GM19463 (cell line): Measurements from ENCODE around the gene CCR5.

Experiments used
- ATAC-seq: cut with Tn5 transposase; IDR thresholded peaks from one replicate; pipeline ENCODE4 v1.9.1; 2021; ENCODE audit warnings: mild to moderate bottlenecking, moderate library complexity; ENCODE audit not compliant: unreplicated experiment

Gene CCR5

GRCh38 chr3:46358466-46358865, 12.3 kb upstream of the CCR5 start:
- no peak for ATAC-seq

- peak; percentile 77 for ATAC-seq
Observed at GRCh38 chr3:46359733-46360493, 10.8 kb upstream of the CCR5 start.

DNA sequence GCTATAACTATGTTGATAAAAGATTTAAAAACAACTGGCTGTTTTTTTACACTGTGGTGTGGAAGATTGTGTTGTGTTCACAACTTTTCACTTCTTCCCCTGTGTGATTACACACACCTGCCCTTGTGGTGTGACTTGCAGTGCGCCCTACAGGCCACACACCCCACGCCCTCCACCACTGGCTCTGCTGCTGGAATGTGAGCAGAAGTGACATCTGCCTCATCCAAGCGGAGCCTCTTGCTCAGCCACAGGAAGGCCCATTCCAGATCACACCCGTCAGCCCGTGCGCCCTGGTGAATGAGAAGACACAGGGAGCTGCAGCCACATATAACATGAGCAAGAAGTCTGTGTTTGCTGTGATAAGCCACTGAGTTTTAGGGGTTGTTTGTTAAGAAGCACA, 9.8 kb upstream of the CCR5 start:
- no peak for ATAC-seq

- no peak for ATAC-seq
Observed at GRCh38 chr3:46361408-46362283, 9.1 kb upstream of the CCR5 start.

- ATAC-seq, result no peak
Observed at GRCh38 chr3:46365041-46365440, 5.7 kb upstream of the CCR5 start.

GRCh38 chr3:46365737-46366524, 4.8 kb upstream of the CCR5 start:
- no peak for ATAC-seq

- no peak for ATAC-seq
Observed at GRCh38 chr3:46367811-46368210, 2.9 kb upstream of the CCR5 start.

GRCh38 chr3:46368569-46368968, 2.2 kb upstream of the CCR5 start:
- no peak for ATAC-seq

DNA sequence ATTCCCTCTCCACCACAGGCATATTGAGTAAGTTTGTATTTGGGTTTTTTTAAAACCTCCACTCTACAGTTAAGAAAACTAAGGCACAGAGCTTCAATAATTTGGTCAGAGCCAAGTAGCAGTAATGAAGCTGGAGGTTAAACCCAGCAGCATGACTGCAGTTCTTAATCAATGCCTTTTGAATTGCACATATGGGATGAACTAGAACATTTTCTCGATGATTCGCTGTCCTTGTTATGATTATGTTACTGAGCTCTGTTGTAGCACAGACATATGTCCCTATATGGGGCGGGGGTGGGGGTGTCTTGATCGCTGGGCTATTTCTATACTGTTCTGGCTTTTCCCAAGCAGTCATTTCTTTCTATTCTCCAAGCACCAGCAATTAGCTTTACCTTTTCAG, 1.6 kb upstream of the CCR5 start:
- ATAC-seq, result no peak

DNA sequence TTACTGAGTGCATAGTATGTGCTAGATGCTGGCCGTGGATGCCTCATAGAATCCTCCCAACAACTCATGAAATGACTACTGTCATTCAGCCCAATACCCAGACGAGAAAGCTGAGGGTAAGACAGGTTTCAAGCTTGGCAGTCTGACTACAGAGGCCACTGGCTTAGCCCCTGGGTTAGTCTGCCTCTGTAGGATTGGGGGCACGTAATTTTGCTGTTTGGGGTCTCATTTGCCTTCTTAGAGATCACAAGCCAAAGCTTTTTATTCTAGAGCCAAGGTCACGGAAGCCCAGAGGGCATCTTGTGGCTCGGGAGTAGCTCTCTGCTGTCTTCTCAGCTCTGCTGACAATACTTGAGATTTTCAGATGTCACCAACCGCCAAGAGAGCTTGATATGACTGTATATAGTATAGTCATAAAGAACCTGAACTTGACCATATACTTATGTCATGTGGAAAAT, 1.0 kb upstream of the CCR5 start:
- peak; percentile 71 for ATAC-seq

DNA sequence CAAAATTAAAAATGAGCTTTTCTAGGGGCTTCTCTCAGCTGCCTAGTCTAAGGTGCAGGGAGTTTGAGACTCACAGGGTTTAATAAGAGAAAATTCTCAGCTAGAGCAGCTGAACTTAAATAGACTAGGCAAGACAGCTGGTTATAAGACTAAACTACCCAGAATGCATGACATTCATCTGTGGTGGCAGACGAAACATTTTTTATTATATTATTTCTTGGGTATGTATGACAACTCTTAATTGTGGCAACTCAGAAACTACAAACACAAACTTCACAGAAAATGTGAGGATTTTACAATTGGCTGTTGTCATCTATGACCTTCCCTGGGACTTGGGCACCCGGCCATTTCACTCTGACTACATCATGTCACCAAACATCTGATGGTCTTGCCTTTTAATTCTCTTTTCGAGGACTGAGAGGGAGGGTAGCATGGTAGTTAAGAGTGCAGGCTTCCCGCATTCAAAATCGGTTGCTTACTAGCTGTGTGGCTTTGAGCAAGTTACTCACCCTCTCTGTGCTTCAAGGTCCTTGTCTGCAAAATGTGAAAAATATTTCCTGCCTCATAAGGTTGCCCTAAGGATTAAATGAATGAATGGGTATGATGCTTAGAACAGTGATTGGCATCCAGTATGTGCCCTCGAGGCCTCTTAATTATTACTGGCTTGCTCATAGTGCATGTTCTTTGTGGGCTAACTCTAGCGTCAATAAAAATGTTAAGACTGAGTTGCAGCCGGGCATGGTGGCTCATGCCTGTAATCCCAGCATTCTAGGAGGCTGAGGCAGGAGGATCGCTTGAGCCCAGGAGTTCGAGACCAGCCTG, 984 bp downstream of the CCR5 start:
- ATAC-seq, result no peak

GRCh38 chr3:46372492-46373359, 2.0 kb downstream of the CCR5 start:
- no peak for ATAC-seq

- no peak for ATAC-seq
Observed at GRCh38 chr3:46374755-46375154, 4.0 kb downstream of the CCR5 start.

DNA sequence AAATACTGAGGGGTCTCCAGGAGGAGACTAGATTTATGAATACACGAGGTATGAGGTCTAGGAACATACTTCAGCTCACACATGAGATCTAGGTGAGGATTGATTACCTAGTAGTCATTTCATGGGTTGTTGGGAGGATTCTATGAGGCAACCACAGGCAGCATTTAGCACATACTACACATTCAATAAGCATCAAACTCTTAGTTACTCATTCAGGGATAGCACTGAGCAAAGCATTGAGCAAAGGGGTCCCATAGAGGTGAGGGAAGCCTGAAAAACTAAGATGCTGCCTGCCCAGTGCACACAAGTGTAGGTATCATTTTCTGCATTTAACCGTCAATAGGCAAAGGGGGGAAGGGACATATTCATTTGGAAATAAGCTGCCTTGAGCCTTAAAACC, 4.5 kb downstream of the CCR5 start:
- ATAC-seq, result no peak

- ATAC-seq, result no peak
Observed at GRCh38 chr3:46375814-46376213, 5.1 kb downstream of the CCR5 start.

GRCh38 chr3:46378426-46378942, 7.7 kb downstream of the CCR5 start:
- ATAC-seq, result no peak

DNA sequence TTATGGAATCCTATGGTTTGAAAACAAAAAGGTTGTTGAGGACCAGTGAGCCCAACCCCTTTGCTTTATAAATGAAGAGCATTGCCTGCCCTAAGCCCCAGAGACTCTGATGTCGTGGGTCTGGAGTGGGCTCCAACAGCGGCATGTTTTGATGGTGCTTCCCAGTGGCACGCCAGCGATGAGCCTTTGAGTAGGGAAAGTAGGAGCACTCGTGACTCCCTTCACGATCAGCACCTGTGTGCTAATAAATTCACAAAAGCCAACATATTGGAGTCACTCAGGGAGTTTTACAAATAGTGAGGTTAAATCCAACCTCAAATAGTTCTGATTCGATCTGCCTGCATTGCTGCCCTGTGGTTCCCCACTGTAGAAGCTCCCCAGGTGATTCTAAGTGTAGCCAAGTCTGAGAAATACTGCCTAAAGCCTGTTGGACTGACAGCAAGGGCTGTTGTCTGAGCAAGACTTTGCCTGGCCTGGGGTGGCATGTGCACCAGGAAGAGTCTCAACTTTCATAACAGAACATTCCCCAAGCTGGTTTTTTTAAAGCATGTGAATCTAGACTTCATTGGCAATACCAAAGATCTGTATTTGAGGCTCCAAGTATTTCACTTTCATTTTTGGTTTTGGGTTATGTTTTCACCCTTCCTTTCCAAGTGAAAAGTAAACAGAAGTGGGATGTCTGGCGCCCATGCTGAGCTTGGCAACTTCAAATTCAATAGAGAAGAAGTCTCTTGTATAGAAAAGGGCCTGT, 9.9 kb downstream of the CCR5 start:
- ATAC-seq, result no peak

GRCh38 chr3:46381625-46382024, 10.9 kb downstream of the CCR5 start:
- no peak for ATAC-seq
